ENCODE measurements around the gene PKNOX2.

PKNOX2 gene

GRCh38 chr11:125346565-125347260 is 182.2 kb downstream of the PKNOX2 start:
- no peak overlapping the region for H3K4me3 ChIP-seq (replicated peaks in 1 of 2; ENCODE audit: low read depth in 2 of 2, low read length in 2 of 2)
- DNase-seq (ENCODE audit: low read depth in 2 of 2) = no peak
- no peak for TF ChIP-seq CTCF (IDR thresholded peaks at IDR 0.05; ENCODE audit: low read depth, low read length)

- H3K4me3 ChIP-seq (replicated peaks in 1 of 2; ENCODE audit: low read depth in 2 of 2, low read length in 2 of 2) = no peak overlapping the region
- no peak for DNase-seq (ENCODE audit: low read depth in 2 of 2)
- TF ChIP-seq CTCF (IDR thresholded peaks at IDR 0.05; ENCODE audit: low read depth, low read length) = no peak
Observed at GRCh38 chr11:125347261-125347585, 182.7 kb downstream of the PKNOX2 start.

- no peak overlapping the region for H3K4me3 ChIP-seq (replicated peaks in 1 of 2; ENCODE audit: low read depth in 2 of 2, low read length in 2 of 2)
- no peak for TF ChIP-seq CTCF (IDR thresholded peaks at IDR 0.05; ENCODE audit: low read depth, low read length)
- no peak for DNase-seq (ENCODE audit: low read depth in 2 of 2)
Observed at GRCh38 chr11:125348141-125348651, 183.6 kb downstream of the PKNOX2 start.

GRCh38 chr11:125348674-125349309 is 184.2 kb downstream of the PKNOX2 start:
- TF ChIP-seq CTCF (IDR thresholded peaks at IDR 0.05; ENCODE audit: low read depth, low read length) = peak; percentile 99
- peak; percentile 45 to 48 for DNase-seq (ENCODE audit: low read depth in 2 of 2)
- no peak overlapping the region for H3K4me3 ChIP-seq (replicated peaks in 1 of 2; ENCODE audit: low read depth in 2 of 2, low read length in 2 of 2)

GRCh38 chr11:125350206-125351032 is 185.9 kb downstream of the PKNOX2 start:
- no peak overlapping the region for H3K4me3 ChIP-seq (replicated peaks in 1 of 2; ENCODE audit: low read depth in 2 of 2, low read length in 2 of 2)
- no peak for TF ChIP-seq CTCF (IDR thresholded peaks at IDR 0.05; ENCODE audit: low read depth, low read length)
- DNase-seq (ENCODE audit: low read depth in 2 of 2) = no peak

- no peak for TF ChIP-seq CTCF (IDR thresholded peaks at IDR 0.05; ENCODE audit: low read depth, low read length)
- no peak overlapping the region for H3K4me3 ChIP-seq (replicated peaks in 1 of 2; ENCODE audit: low read depth in 2 of 2, low read length in 2 of 2)
- no peak for DNase-seq (ENCODE audit: low read depth in 2 of 2)
Observed at GRCh38 chr11:125351033-125351867, 186.7 kb downstream of the PKNOX2 start.

All from cardiac fibroblast (primary cell).